HK-2 (cell line): Measurements from ENCODE around the gene DUSP7.

Source experiments
- DNase-seq: peaks from one replicate; pipeline ENCODE4 v3.0.0-alpha.2; 2018; ENCODE audit not compliant: unreplicated experiment

The DUSP7 gene

GRCh38 chr3:52026041-52026440, 30.3 kb downstream of the DUSP7 start:
- no peak for DNase-seq

- no peak for DNase-seq
Observed at GRCh38 chr3:52025453-52025852, 30.9 kb downstream of the DUSP7 start.

- no peak for DNase-seq
Observed at GRCh38 chr3:52024765-52025452, 31.5 kb downstream of the DUSP7 start.

GRCh38 chr3:52023860-52024764, 32.3 kb downstream of the DUSP7 start:
- DNase-seq: no peak

GRCh38 chr3:52023101-52023770, 33.1 kb downstream of the DUSP7 start:
- DNase-seq: no peak

GRCh38 chr3:52022323-52023100, 33.9 kb downstream of the DUSP7 start:
- no peak for DNase-seq

GRCh38 chr3:52021489-52022268, 34.7 kb downstream of the DUSP7 start:
- no peak for DNase-seq

- DNase-seq: no peak
Observed at GRCh38 chr3:52020796-52021195, 35.6 kb downstream of the DUSP7 start.

- DNase-seq: no peak
Observed at GRCh38 chr3:52019352-52020080, 36.9 kb downstream of the DUSP7 start.

- DNase-seq: no peak
Observed at GRCh38 chr3:52018319-52019000, 37.9 kb downstream of the DUSP7 start.

GRCh38 chr3:52017586-52017985, 38.8 kb downstream of the DUSP7 start:
- no peak for DNase-seq

GRCh38 chr3:52015438-52016228, 40.7 kb downstream of the DUSP7 start:
- no peak for DNase-seq

GRCh38 chr3:52014613-52015012, 41.8 kb downstream of the DUSP7 start:
- DNase-seq: no peak

- no peak for DNase-seq
Observed at GRCh38 chr3:52013802-52014598, 42.4 kb downstream of the DUSP7 start.

- no peak for DNase-seq
Observed at GRCh38 chr3:52012699-52013098, 43.7 kb downstream of the DUSP7 start.

- no peak for DNase-seq
Observed at GRCh38 chr3:52010431-52010830, 45.9 kb downstream of the DUSP7 start.

- no peak for DNase-seq
Observed at GRCh38 chr3:52007291-52007690, 49.1 kb downstream of the DUSP7 start.

- DNase-seq: no peak
Observed at GRCh38 chr3:52006820-52007133, 49.6 kb downstream of the DUSP7 start.
